HEK293 (cell line): ENCODE results near the gene LRSAM1.

Experiments used
- CTCF ChIA-PET: fragments of 350-600 bp; formaldehyde crosslinking; extraction: SDS; loops from one replicate; lab custom pipeline; 2021; ENCODE audit warnings: antibody characterized with exemption; lab: Yijun Ruan, JAX
- POLR2A ChIA-PET: fragments of 300-600 bp; formaldehyde crosslinking; extraction: SDS; loops from one replicate; lab custom pipeline; 2020; ENCODE audit warnings: antibody characterized with exemption, inconsistent platforms; lab: Yijun Ruan, JAX
- H3K27ac ChIP-seq: fragments of 200-500 bp; sonication (Bioruptor generic); 2 replicates; pipeline ENCODE4 v1.5.1; 2014; ENCODE audit warnings: low read depth, low read length, control low read depth, inconsistent platforms; ENCODE audit errors: extremely low read depth
- H3K36me3 ChIP-seq, 2 experiments: fragments of 200-500 bp in 1 of 2; sonication (Bioruptor generic) in 1 of 2; 1 replicate in 1 of 2; 2 replicates in 1 of 2; pipeline ENCODE4 v1.5.1; 2014 to 2017; ENCODE audit warnings: inconsistent platforms in 2 of 2, low read length in 2 of 2; ENCODE audit not compliant: control insufficient read depth in 2 of 2, insufficient read depth in 1 of 2
- H3K4me1 ChIP-seq: fragments of 200-500 bp; sonication (Bioruptor generic); 2 replicates; pipeline ENCODE4 v1.5.1; 2014; ENCODE audit warnings: mild to moderate bottlenecking, low read length, inconsistent platforms; ENCODE audit not compliant: control insufficient read depth, insufficient read depth
- H3K4me3 ChIP-seq: 2 replicates; pipeline ENCODE4 v1.5.1; 2011; ENCODE audit warnings: low read depth, mild to moderate bottlenecking, control low read depth, low read length, moderate library complexity
- H3K9me3 ChIP-seq: fragments of 200-500 bp; sonication (Bioruptor generic); 2 replicates; pipeline ENCODE4 v1.5.1; 2014; ENCODE audit warnings: low read depth, low read length, inconsistent platforms; ENCODE audit not compliant: control insufficient read depth, insufficient read depth
- HOXD13 ChIP-seq: sonication (generic); formaldehyde crosslinking; IDR thresholded peaks from 2 replicates; pipeline ENCODE4 v1.8.0; 2022; ENCODE audit warnings: missing genetic modification reagents, borderline replicate concordance
- YY2 ChIP-seq: fragments of 450-650 bp; formaldehyde crosslinking; IDR thresholded peaks from 2 replicates; pipeline ENCODE4 v1.5.1; 2016; ENCODE audit warnings: missing biosample characterization, missing genetic modification characterization
- ZBTB20 ChIP-seq: fragments of 450-650 bp; formaldehyde crosslinking; IDR thresholded peaks from 2 replicates; pipeline ENCODE4 v1.5.1; 2016; ENCODE audit warnings: missing biosample characterization, missing genetic modification characterization
- ZBTB21 ChIP-seq: fragments of 450-650 bp; formaldehyde crosslinking; IDR thresholded peaks from 2 replicates; pipeline ENCODE4 v1.5.1; 2017; ENCODE audit warnings: missing biosample characterization, missing genetic modification characterization
- ZIC2 ChIP-seq: fragments of 450-650 bp; formaldehyde crosslinking; IDR thresholded peaks from 2 replicates; pipeline ENCODE4 v1.5.1; 2016; ENCODE audit warnings: missing biosample characterization, missing genetic modification characterization
- ZNF112 ChIP-seq: fragments of 450-650 bp; formaldehyde crosslinking; IDR thresholded peaks from 2 replicates; pipeline ENCODE4 v1.5.0; 2017; ENCODE audit warnings: missing biosample characterization, missing genetic modification characterization
- ZNF274 ChIP-seq, 2 experiments: fragments of 200-500 bp in 1 of 2; fragments of 450-650 bp in 1 of 2; sonication (Bioruptor generic) in 1 of 2; formaldehyde crosslinking in 1 of 2; IDR thresholded peaks; 2 replicates each; pipeline versions ENCODE4 v1.5.1 to v1.6.1; 2014 to 2016; ENCODE audit warnings: borderline replicate concordance in 1 of 2, inconsistent platforms in 1 of 2, low read length in 1 of 2, missing biosample characterization in 1 of 2, missing genetic modification characterization in 1 of 2
- ZNF404 ChIP-seq: fragments of 450-650 bp; formaldehyde crosslinking; IDR thresholded peaks from 2 replicates; pipeline ENCODE4 v1.5.1; 2017; ENCODE audit warnings: missing biosample characterization, missing genetic modification characterization
- ZNF473 ChIP-seq: fragments of 450-650 bp; formaldehyde crosslinking; IDR thresholded peaks from 2 replicates; pipeline ENCODE4 v1.5.1; 2017; ENCODE audit warnings: missing biosample characterization, missing genetic modification characterization
- ZNF521 ChIP-seq: fragments of 450-650 bp; formaldehyde crosslinking; IDR thresholded peaks from 2 replicates; pipeline ENCODE4 v1.5.1; 2017; ENCODE audit warnings: missing biosample characterization, mild to moderate bottlenecking, missing genetic modification characterization
- ZNF585B ChIP-seq: fragments of 450-650 bp; formaldehyde crosslinking; IDR thresholded peaks from 2 replicates; pipeline ENCODE4 v1.5.1; 2016; ENCODE audit warnings: missing biosample characterization, missing genetic modification characterization
- ZNF629 ChIP-seq: fragments of 450-650 bp; formaldehyde crosslinking; IDR thresholded peaks from 2 replicates; pipeline ENCODE4 v1.5.1; 2017; ENCODE audit warnings: missing biosample characterization, missing genetic modification characterization
- ZNF654 ChIP-seq: fragments of 450-650 bp; formaldehyde crosslinking; IDR thresholded peaks from 2 replicates; pipeline ENCODE4 v1.5.1; 2016; ENCODE audit warnings: low read depth, missing biosample characterization, missing genetic modification characterization
- ZNF658 ChIP-seq: fragments of 450-650 bp; formaldehyde crosslinking; IDR thresholded peaks from 2 replicates; pipeline ENCODE4; 2016; ENCODE audit warnings: missing biosample characterization, missing genetic modification characterization
- ZNF837 ChIP-seq: fragments of 450-650 bp; formaldehyde crosslinking; IDR thresholded peaks from 2 replicates; pipeline ENCODE4 v1.5.1; 2016; ENCODE audit warnings: missing biosample characterization, missing genetic modification characterization
- TF ChIP-seq, protein P1 (sequence below): fragments of 450-650 bp; IDR thresholded peaks from 2 replicates; pipeline ENCODE4 v1.5.1; 2018; ENCODE audit warnings: missing biosample characterization, missing genetic modification characterization
- TF ChIP-seq, protein P2 (sequence below): IDR thresholded peaks from 2 replicates; pipeline ENCODE4 v1.6.1; 2011; ENCODE audit warnings: mild to moderate bottlenecking, low read depth, low read length, borderline replicate concordance
- TF ChIP-seq, protein P3 (sequence below): fragments of 450-650 bp; formaldehyde crosslinking; IDR thresholded peaks from 2 replicates; pipeline ENCODE4 v1.5.1; 2016; ENCODE audit warnings: missing biosample characterization, missing genetic modification characterization
- TF ChIP-seq, protein P4 (sequence below): fragments of 450-650 bp; formaldehyde crosslinking; IDR thresholded peaks from 2 replicates; pipeline ENCODE4 v1.5.1; 2016; ENCODE audit warnings: missing biosample characterization, missing genetic modification characterization, low read depth
- TF ChIP-seq, protein P5 (sequence below): fragments of 450-650 bp; formaldehyde crosslinking; IDR thresholded peaks from 2 replicates; pipeline ENCODE4 v1.5.1; 2016; ENCODE audit warnings: missing biosample characterization, missing genetic modification characterization

Gene LRSAM1

DNA sequence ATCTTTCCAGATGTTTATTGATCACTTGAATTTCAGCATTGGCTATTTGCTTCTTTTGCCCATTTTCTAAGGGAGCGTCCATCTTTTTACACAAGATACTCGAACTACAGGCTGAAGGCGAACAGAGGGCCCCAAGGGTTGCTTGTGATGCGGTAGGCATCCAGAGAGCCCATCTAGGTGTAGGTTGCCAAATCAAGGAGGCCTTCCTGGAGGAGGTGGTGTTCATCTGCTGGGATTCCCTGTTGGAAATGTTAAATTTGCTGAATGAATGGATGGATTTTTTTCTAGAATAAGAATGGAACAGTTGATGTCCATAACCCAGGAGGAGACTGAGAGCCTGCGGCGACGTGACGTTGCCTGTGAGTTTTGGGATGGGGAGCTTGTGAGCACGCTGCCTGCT, 31.4 kb downstream of the LRSAM1 start (continued):
- TF ChIP-seq YY2 (tag by site-specific recombination) = no peak
- no peak for TF ChIP-seq ZIC2 (tag by site-specific recombination)
- TF ChIP-seq ZBTB20 (tag by site-specific recombination) = no peak
- TF ChIP-seq ZNF837 (tag by site-specific recombination) = no peak
- no peak for TF ChIP-seq HOXD13 (CRISPR knock-in tag)
- no peak for TF ChIP-seq ZNF658 (tag by site-specific recombination)
- TF ChIP-seq, protein P1, sequence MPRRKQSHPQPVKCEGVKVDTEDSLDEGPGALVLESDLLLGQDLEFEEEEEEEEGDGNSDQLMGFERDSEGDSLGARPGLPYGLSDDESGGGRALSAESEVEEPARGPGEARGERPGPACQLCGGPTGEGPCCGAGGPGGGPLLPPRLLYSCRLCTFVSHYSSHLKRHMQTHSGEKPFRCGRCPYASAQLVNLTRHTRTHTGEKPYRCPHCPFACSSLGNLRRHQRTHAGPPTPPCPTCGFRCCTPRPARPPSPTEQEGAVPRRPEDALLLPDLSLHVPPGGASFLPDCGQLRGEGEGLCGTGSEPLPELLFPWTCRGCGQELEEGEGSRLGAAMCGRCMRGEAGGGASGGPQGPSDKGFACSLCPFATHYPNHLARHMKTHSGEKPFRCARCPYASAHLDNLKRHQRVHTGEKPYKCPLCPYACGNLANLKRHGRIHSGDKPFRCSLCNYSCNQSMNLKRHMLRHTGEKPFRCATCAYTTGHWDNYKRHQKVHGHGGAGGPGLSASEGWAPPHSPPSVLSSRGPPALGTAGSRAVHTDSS = no peak
- TF ChIP-seq ZNF274 (IDR thresholded peaks at IDR 0.05; ENCODE audit: low read length) = no peak
- TF ChIP-seq ZNF274 (tag by site-specific recombination; IDR thresholded peaks at IDR 0.05; ENCODE audit: borderline replicate concordance) = no peak
- TF ChIP-seq ZNF585B (tag by site-specific recombination) = no peak

DNA sequence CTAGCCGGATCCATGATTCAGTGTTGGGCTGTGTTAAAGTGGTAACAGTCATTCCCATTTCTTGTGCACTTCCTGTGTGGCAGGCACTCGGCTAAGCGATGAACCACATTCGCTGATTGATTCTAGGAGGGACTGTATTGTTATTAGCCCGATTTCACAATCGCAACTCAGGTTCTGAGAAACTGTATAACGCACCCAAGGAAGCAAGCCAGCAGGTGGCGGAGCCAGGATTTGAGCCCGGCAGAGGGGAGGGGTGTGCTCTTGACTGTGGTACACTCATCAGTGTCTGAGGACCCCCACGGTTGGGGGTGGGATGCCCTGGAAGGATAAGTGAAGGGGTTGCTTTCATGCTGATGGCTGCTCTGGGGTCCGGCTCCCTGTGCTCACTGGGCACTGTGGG, 34.7 kb downstream of the LRSAM1 start:
- H3K4me3 ChIP-seq = no peak overlapping the region
- POLR2A ChIA-PET = no interaction called here
- TF ChIP-seq, protein P2, sequence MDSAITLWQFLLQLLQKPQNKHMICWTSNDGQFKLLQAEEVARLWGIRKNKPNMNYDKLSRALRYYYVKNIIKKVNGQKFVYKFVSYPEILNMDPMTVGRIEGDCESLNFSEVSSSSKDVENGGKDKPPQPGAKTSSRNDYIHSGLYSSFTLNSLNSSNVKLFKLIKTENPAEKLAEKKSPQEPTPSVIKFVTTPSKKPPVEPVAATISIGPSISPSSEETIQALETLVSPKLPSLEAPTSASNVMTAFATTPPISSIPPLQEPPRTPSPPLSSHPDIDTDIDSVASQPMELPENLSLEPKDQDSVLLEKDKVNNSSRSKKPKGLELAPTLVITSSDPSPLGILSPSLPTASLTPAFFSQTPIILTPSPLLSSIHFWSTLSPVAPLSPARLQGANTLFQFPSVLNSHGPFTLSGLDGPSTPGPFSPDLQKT = no peak
- no peak for TF ChIP-seq ZNF112
- TF ChIP-seq, protein P3, sequence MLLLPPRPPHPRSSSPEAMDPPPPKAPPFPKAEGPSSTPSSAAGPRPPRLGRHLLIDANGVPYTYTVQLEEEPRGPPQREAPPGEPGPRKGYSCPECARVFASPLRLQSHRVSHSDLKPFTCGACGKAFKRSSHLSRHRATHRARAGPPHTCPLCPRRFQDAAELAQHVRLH (tag by site-specific recombination) = no peak
- no peak for TF ChIP-seq ZNF473 (tag by site-specific recombination)
- TF ChIP-seq, protein P4, sequence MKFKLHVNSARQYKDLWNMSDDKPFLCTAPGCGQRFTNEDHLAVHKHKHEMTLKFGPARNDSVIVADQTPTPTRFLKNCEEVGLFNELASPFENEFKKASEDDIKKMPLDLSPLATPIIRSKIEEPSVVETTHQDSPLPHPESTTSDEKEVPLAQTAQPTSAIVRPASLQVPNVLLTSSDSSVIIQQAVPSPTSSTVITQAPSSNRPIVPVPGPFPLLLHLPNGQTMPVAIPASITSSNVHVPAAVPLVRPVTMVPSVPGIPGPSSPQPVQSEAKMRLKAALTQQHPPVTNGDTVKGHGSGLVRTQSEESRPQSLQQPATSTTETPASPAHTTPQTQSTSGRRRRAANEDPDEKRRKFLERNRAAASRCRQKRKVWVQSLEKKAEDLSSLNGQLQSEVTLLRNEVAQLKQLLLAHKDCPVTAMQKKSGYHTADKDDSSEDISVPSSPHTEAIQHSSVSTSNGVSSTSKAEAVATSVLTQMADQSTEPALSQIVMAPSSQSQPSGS (tag by site-specific recombination) = no peak
- TF ChIP-seq, protein P5, sequence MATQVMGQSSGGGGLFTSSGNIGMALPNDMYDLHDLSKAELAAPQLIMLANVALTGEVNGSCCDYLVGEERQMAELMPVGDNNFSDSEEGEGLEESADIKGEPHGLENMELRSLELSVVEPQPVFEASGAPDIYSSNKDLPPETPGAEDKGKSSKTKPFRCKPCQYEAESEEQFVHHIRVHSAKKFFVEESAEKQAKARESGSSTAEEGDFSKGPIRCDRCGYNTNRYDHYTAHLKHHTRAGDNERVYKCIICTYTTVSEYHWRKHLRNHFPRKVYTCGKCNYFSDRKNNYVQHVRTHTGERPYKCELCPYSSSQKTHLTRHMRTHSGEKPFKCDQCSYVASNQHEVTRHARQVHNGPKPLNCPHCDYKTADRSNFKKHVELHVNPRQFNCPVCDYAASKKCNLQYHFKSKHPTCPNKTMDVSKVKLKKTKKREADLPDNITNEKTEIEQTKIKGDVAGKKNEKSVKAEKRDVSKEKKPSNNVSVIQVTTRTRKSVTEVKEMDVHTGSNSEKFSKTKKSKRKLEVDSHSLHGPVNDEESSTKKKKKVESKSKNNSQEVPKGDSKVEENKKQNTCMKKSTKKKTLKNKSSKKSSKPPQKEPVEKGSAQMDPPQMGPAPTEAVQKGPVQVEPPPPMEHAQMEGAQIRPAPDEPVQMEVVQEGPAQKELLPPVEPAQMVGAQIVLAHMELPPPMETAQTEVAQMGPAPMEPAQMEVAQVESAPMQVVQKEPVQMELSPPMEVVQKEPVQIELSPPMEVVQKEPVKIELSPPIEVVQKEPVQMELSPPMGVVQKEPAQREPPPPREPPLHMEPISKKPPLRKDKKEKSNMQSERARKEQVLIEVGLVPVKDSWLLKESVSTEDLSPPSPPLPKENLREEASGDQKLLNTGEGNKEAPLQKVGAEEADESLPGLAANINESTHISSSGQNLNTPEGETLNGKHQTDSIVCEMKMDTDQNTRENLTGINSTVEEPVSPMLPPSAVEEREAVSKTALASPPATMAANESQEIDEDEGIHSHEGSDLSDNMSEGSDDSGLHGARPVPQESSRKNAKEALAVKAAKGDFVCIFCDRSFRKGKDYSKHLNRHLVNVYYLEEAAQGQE (tag by site-specific recombination) = no peak
- TF ChIP-seq ZNF629 (tag by site-specific recombination) = no peak
- TF ChIP-seq ZNF404 (tag by site-specific recombination) = no peak
- no peak for TF ChIP-seq ZNF521
- no peak for TF ChIP-seq ZNF654
- TF ChIP-seq ZBTB21 (tag by site-specific recombination) = no peak
- no peaks in the 10 kb centered on the region for H3K9me3 ChIP-seq
- CTCF ChIA-PET = no interaction called here
- no peaks in the 10 kb centered on the region for H3K4me1 ChIP-seq
- H3K27ac ChIP-seq = no peak overlapping the region
- peaks cover 0 to 53% of the 10 kb centered on the region in 2 experiments; a peak in 2 of 3 replicates for H3K36me3 ChIP-seq
